Thyroid gland (tissue), 4 donors: Measurements from ENCODE around the gene TCP1. TPM values are rescaled to one million over a fixed set of nuclear protein-coding genes. Genes with fewer than 3 reads are reported as not detected.
A peak's percentile ranks its signal among the peaks of the same experiment; 100 is the strongest.

Source experiments
- DNase-seq, 2 donors: peaks; one replicate each; pipeline ENCODE4 v3.0.0-alpha.2; 2019
- H3K27ac ChIP-seq, 3 donors: fragments of 200-600 bp; sonication (generic); 1 replicate in 2 of 3; 2 replicates in 1 of 3; pipeline ENCODE4 v1.5.1; 2016 to 2019; ENCODE audit warnings: mild to moderate bottlenecking in 1 of 3, moderate library complexity in 1 of 3
- H3K27me3 ChIP-seq: fragments of 200-600 bp; sonication (generic); one replicate; pipeline ENCODE4 v1.5.1; 2019
- H3K36me3 ChIP-seq, 2 donors: fragments of 200-600 bp; sonication (generic); one replicate each; pipeline ENCODE4 v1.5.1; 2016 to 2019
- H3K4me1 ChIP-seq, 2 donors: fragments of 200-600 bp; sonication (generic); one replicate each; pipeline ENCODE4 v1.5.1; 2017 to 2019
- H3K4me3 ChIP-seq, 3 donors: fragments of 200-600 bp; sonication (generic); replicated peaks in 1 of 3; 1 replicate in 2 of 3; 2 replicates in 1 of 3; pipeline ENCODE4 v1.5.1; 2016; ENCODE audit warnings: mild to moderate bottlenecking in 1 of 3
- H3K9me3 ChIP-seq: fragments of 200-600 bp; sonication (generic); one replicate; pipeline ENCODE4 v1.5.1; 2017
- POLR2A ChIP-seq, 2 donors: fragments of 450-650 bp; IDR thresholded peaks; one replicate each; pipeline ENCODE4 v1.6.1; 2017; ENCODE audit warnings: antibody characterized with exemption in 2 of 2, mild to moderate bottlenecking in 2 of 2, moderate library complexity in 1 of 2
- WGBS, 2 donors: methylation state at CpG; one replicate each; pipeline ENCODE4 v1.1.5; 2017; 5-methylcytosine and 5-hydroxymethylcytosine counted together
- intact Hi-C: fragments of 100-400 bp; cut with DNase I; formaldehyde crosslinking; loops from one replicate; pipeline ENCODE4 v1.15.1; 2023
- small RNA-seq: library from RNA; depleted of rRNA; stranded (forward); fragments of <200 nt; gene quantifications from one replicate; pipeline ENCODE3, GENCODE V24; 2016
- total RNA-seq, 4 donors: library from RNA; depleted of rRNA; stranded (reverse); fragments of >200 nt; gene quantifications; one replicate each; pipeline ENCODE4 v1.2.3, GENCODE V29; 2016
- TF ChIP-seq, protein P1 (sequence below), 6 experiments: fragments of 200-600 bp in 3 of 6; fragments of 450-650 bp in 3 of 6; sonication (generic) in 3 of 6; IDR thresholded peaks; one replicate each; pipeline ENCODE4 v1.5.1; 2016 to 2019; ENCODE audit warnings: antibody characterized with exemption in 6 of 6, mild to moderate bottlenecking in 2 of 6, inconsistent platforms in 1 of 6, moderate library complexity in 1 of 6

Gene TCP1
- total RNA-seq, 4 donors from 2014 or later, result 93.4 to 139 (median 124) TPM

DNA sequence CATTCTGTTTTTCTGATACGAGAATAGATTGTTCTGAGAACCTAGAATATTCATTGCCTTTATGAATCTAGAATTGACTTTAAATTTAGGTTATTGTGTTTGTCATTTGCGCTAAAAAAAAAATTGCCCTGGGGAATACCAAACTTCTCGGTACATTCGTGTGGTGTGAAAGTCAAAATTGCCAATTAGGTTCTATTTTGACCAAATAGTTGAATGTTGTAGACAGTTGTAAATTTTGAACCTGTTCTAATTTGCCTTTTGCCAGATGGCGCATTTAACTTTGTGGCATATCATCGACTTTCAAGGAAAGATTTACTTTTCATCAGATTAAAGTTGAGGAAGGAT is 59.1 kb downstream of the TCP1 start:
- intact Hi-C loops, result no loop called here
- WGBS, 2 donors, result 82 to 85% methylated on average over 6 of the region's 6 CpGs
- Histone ChIP-seq H3K4me1 (peaks cover 18 to 22% of the 10 kb centered on the region in 2 donors), H3K4me3 (no peak overlapping the region), H3K27me3 (no peaks in the 10 kb centered on the region), H3K9me3 (no peaks in the 10 kb centered on the region), H3K27ac (no peak overlapping the region), H3K36me3 (no peaks in the 10 kb centered on the region)
- no peak for DNase-seq
- TF ChIP-seq, protein P1, sequence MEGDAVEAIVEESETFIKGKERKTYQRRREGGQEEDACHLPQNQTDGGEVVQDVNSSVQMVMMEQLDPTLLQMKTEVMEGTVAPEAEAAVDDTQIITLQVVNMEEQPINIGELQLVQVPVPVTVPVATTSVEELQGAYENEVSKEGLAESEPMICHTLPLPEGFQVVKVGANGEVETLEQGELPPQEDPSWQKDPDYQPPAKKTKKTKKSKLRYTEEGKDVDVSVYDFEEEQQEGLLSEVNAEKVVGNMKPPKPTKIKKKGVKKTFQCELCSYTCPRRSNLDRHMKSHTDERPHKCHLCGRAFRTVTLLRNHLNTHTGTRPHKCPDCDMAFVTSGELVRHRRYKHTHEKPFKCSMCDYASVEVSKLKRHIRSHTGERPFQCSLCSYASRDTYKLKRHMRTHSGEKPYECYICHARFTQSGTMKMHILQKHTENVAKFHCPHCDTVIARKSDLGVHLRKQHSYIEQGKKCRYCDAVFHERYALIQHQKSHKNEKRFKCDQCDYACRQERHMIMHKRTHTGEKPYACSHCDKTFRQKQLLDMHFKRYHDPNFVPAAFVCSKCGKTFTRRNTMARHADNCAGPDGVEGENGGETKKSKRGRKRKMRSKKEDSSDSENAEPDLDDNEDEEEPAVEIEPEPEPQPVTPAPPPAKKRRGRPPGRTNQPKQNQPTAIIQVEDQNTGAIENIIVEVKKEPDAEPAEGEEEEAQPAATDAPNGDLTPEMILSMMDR (IDR thresholded peaks at IDR 0.05), result no peak
- TF ChIP-seq POLR2A (IDR thresholded peaks at IDR 0.05), result no peak

DNA sequence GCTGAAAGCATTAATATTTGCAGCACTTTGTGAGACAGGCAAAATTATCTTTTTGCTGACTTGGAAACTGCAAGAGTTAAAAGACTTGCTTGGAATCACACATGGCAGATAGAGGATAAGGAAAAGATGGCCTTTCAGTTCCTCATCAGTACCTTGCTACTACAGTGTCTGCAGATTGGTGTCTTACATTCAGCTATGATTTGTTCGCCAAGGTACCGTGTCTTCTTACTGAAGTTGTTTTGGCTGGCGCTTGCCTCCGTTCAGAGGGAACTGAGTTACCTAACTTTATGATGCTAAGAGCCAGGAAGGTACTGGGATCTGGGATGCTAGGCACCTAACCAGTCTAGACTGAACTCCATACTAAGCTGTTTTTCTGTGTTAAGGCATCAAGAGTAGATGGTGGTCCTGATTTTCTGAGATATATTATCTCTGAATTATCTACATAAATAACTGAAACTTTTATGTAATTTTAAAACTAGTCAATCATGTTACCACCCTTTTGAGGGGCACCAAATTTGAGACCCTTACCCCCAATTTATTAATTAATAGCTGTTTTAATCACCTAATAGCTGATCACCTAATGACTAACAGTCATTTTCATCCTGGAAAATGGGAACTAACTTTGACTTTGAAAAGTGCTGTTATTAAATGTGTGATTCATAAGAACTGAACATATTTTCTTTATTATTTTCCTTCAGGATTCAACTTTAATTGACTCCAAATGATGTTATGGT is 59.6 kb downstream of the TCP1 start:
- intact Hi-C loops, result loop anchor here (10.0 kb wide), 1 partner anchor 55 kb away; the partner anchor contains the start of gene TCP1
- TF ChIP-seq POLR2A (IDR thresholded peaks at IDR 0.05), result no peak
- TF ChIP-seq, protein P1 (IDR thresholded peaks at IDR 0.05), result no peak
- Histone ChIP-seq H3K4me1 (peaks cover 18 to 27% of the 10 kb centered on the region in 2 donors), H3K4me3 (no peak overlapping the region), H3K36me3 (no peaks in the 10 kb centered on the region), H3K27me3 (no peaks in the 10 kb centered on the region), H3K9me3 (no peaks in the 10 kb centered on the region), H3K27ac (no peak overlapping the region)
- DNase-seq, result peak in 1 of 2 donors; percentile 32
- 39 to 51% methylated on average over 4 of the region's 4 CpGs for WGBS, 2 donors

DNA sequence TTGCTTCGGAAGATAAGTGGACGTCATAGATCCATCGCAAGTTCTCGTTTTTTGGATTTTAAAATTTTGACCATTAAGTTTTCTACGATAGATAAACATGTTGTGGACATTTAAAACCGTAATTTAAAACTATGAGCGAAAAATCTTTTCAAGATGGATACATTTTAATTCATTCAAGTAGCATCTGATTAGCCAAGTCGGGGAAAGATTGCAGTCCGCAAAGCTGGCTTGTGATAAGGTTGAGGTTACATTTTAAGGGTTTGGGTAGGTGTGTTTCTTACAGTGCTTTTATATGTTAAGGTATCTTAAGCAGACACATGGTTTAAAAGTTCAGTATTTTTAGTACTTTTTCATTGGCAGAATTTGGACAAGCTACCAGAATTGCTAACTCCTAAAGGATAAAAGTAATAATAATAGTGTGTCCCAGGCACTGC is 60.9 kb downstream of the TCP1 start:
- intact Hi-C loops, result loop anchor here (10.0 kb wide), 1 partner anchor 56 kb away; the partner anchor contains the start of gene TCP1
- peak overlapping the region in 2 of 3 donors; percentile 66 to 94 for H3K4me3 ChIP-seq
- 3 to 4% methylated on average over 9 of the region's 9 CpGs for WGBS, 2 donors
- H3K27me3 ChIP-seq, result no peaks in the 10 kb centered on the region
- peaks cover 18 to 27% of the 10 kb centered on the region in 2 donors for H3K4me1 ChIP-seq
- H3K27ac ChIP-seq, result peak overlapping the region; percentile 99 to 100 (median 99)
- H3K9me3 ChIP-seq, result no peaks in the 10 kb centered on the region
- no peak for DNase-seq
- no peaks in the 10 kb centered on the region for H3K36me3 ChIP-seq
- TF ChIP-seq, protein P1 (IDR thresholded peaks at IDR 0.05), result no peak
- TF ChIP-seq POLR2A (IDR thresholded peaks at IDR 0.05), result no peak

Small RNA genes within 50 kb of the gene (small RNA-seq; reads per million reads assigned to genes)
- gene SNORA20 (164 reads per million, percentile 97 among the genes with 10 or more reads in this experiment), gene SNORA29 (not detected)

Other genes starting within 250 kb of the TCP1 start
- 100 to 1,000 TPM; 132 to 601 (median 296) TPM for gene SOD2, start 96.4 kb downstream of the TCP1 start, total RNA-seq
- gene WTAP, start 62.1 kb downstream of the TCP1 start, total RNA-seq, result 100 to 1,000 TPM in 3 of 4 donors, 10 to 100 TPM in 1; 83.6 to 132 (median 119) TPM
- 10 to 100 TPM in 1 of 4 donors, 1 to 10 TPM in 3; 5.6 to 10.4 (median 7.0) TPM for gene ACAT2, start 27.6 kb downstream of the TCP1 start, total RNA-seq
- 10 to 100 TPM; 48.3 to 85.7 (median 54.2) TPM for gene MRPL18, start 865 bp upstream of the TCP1 start, total RNA-seq
- gene PNLDC1, start 10.7 kb upstream of the TCP1 start, total RNA-seq, result 1 to 10 TPM in 1 of 4 donors, not detected in 3; 2.0 TPM
- gene MAS1, start 101.4 kb upstream of the TCP1 start, total RNA-seq, result not detected
- gene IGF2R, start 179.5 kb upstream of the TCP1 start, total RNA-seq, result 100 to 1,000 TPM in 2 of 4 donors, 10 to 100 TPM in 2; 82.1 to 104 (median 94.2) TPM